ENCODE data around the gene KRT9. TPM values are rescaled to one million over a fixed set of nuclear protein-coding genes. Genes with fewer than 3 reads are reported as not detected.

KRT9 gene
- total and polyA plus RNA-seq, 7 donors = not detected

DNA sequence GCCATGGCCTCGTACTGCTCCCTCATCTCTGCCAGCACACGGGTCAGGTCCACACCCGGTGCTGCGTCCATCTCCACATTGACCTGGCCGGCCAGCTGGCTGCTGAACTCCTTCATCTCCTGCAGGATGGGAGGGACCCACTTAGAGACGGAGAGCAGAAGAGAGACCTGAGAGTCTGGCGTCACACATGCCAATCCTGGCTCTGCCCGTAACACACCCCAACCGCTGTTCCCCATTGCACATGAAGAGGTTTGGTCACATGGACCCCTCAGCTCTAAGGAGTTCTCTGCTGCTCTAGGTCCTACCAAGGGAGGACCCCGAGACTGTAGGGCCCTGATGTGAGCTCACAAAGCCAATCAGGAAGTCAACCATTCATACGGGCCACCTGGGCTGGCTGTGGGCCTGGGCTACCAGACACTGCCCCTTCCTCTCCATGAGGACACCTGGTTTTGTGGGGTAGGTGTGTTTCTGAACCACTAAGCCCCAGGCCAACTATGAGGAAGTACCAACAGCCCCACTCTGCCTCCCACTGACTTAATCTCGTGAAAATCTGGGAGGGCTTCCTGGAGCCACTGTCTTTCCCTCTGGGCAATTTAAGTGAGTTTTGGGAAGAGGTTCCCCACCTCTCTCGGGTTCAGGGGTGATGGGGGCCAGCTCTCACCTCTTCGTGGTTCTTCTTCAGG lies 55.6 kb downstream of the KRT9 start:
- TF ChIP-seq POLR2AphosphoS5 (IDR thresholded peaks at IDR 0.05) = no peak
- TF ChIP-seq, protein P1, sequence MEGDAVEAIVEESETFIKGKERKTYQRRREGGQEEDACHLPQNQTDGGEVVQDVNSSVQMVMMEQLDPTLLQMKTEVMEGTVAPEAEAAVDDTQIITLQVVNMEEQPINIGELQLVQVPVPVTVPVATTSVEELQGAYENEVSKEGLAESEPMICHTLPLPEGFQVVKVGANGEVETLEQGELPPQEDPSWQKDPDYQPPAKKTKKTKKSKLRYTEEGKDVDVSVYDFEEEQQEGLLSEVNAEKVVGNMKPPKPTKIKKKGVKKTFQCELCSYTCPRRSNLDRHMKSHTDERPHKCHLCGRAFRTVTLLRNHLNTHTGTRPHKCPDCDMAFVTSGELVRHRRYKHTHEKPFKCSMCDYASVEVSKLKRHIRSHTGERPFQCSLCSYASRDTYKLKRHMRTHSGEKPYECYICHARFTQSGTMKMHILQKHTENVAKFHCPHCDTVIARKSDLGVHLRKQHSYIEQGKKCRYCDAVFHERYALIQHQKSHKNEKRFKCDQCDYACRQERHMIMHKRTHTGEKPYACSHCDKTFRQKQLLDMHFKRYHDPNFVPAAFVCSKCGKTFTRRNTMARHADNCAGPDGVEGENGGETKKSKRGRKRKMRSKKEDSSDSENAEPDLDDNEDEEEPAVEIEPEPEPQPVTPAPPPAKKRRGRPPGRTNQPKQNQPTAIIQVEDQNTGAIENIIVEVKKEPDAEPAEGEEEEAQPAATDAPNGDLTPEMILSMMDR (IDR thresholded peaks at IDR 0.05) = no peak
- no peak for TF ChIP-seq EP300 (IDR thresholded peaks at IDR 0.05)
- TF ChIP-seq POLR2A (IDR thresholded peaks at IDR 0.05) = no peak
- Histone ChIP-seq H3K27ac (no peak overlapping the region), H3K9me3 (no peaks in the 10 kb centered on the region), H3K4me3 (no peak overlapping the region), H3K27me3 (peaks cover 0 to 4% (median 0%) of the 10 kb centered on the region in 3 donors), H3K4me1 (no peaks in the 10 kb centered on the region), H3K36me3 (no peaks in the 10 kb centered on the region)
- intact Hi-C loops (cut with DNase I) = no loop called here
- no peak for DNase-seq
- 88 to 93% methylated on average over 14 of the region's 14 CpGs for WGBS, 2 donors

Other genes with a start within 250 kb of the KRT9 start
- gene KRT33A, start 221.2 kb downstream of the KRT9 start, total RNA-seq = not detected
- gene KRT33A, start 221.2 kb downstream of the KRT9 start, polyA plus RNA-seq = not detected
- gene KRT33B, start 202.2 kb downstream of the KRT9 start, total RNA-seq = not detected
- not detected for gene KRT33B, start 202.2 kb downstream of the KRT9 start, polyA plus RNA-seq
- gene KRT34, start 189.8 kb downstream of the KRT9 start, total RNA-seq = not detected
- not detected for gene KRT34, start 189.8 kb downstream of the KRT9 start, polyA plus RNA-seq
- not detected for gene KRT31, start 174.5 kb downstream of the KRT9 start, total RNA-seq
- gene KRT31, start 174.5 kb downstream of the KRT9 start, polyA plus RNA-seq = not detected
- gene KRT37, start 147.5 kb downstream of the KRT9 start, total RNA-seq = not detected
- gene KRT37, start 147.5 kb downstream of the KRT9 start, polyA plus RNA-seq = not detected
- not detected for gene KRT38, start 131.1 kb downstream of the KRT9 start, total RNA-seq
- not detected for gene KRT38, start 131.1 kb downstream of the KRT9 start, polyA plus RNA-seq
- not detected for gene KRT32, start 104.7 kb downstream of the KRT9 start, total RNA-seq
- not detected for gene KRT32, start 104.7 kb downstream of the KRT9 start, polyA plus RNA-seq
- gene KRT35, start 90.9 kb downstream of the KRT9 start, total RNA-seq = not detected
- gene KRT35, start 90.9 kb downstream of the KRT9 start, polyA plus RNA-seq = not detected
- gene KRT36, start 82.1 kb downstream of the KRT9 start, total RNA-seq = under 1 TPM in 1 of 4 donors, not detected in 3; 0.33 TPM
- gene KRT36, start 82.1 kb downstream of the KRT9 start, polyA plus RNA-seq = under 1 TPM in 1 of 3 donors, not detected in 2; 0.20 TPM
- under 1 TPM in 1 of 4 donors, not detected in 3; 0.55 TPM for gene KRT13, start 66.4 kb downstream of the KRT9 start, total RNA-seq
- 10 to 100 TPM in 1 of 3 donors, 1 to 10 TPM in 1, under 1 TPM in 1; 0.46 to 54.1 (median 8.0) TPM for gene KRT13, start 66.4 kb downstream of the KRT9 start, polyA plus RNA-seq
- gene KRT15, start 53.2 kb downstream of the KRT9 start, total RNA-seq = not detected
- gene KRT15, start 53.2 kb downstream of the KRT9 start, polyA plus RNA-seq = 10 to 100 TPM in 1 of 3 donors, 1 to 10 TPM in 2; 5.4 to 10.3 (median 9.2) TPM
- gene KRT19, start 43.8 kb downstream of the KRT9 start, total RNA-seq = 1 to 10 TPM in 2 of 4 donors, under 1 TPM in 2; 0.49 to 2.5 (median 1.2) TPM
- 1,000 to 10,000 TPM in 2 of 3 donors, 100 to 1,000 TPM in 1; 809 to 2,366 (median 1,184) TPM for gene KRT19, start 43.8 kb downstream of the KRT9 start, polyA plus RNA-seq
- not detected for gene KRT14, start 14.8 kb upstream of the KRT9 start, total RNA-seq
- gene KRT14, start 14.8 kb upstream of the KRT9 start, polyA plus RNA-seq = 1 to 10 TPM in 2 of 3 donors, under 1 TPM in 1; 0.15 to 3.6 (median 1.4) TPM
- gene KRT16, start 40.7 kb upstream of the KRT9 start, total RNA-seq = under 1 TPM in 1 of 4 donors, not detected in 3; 0.83 TPM
- under 1 TPM in 2 of 3 donors, not detected in 1; 0.09 to 0.60 TPM for gene KRT16, start 40.7 kb upstream of the KRT9 start, polyA plus RNA-seq
- gene KRT17, start 52.5 kb upstream of the KRT9 start, total RNA-seq = 1 to 10 TPM in 2 of 4 donors, not detected in 2; 1.2 to 5.3 TPM
- under 1 TPM in 1 of 3 donors, not detected in 2; 0.17 TPM for gene KRT17, start 52.5 kb upstream of the KRT9 start, polyA plus RNA-seq
- 100 to 1,000 TPM; 246 to 572 (median 430) TPM for gene EIF1, start 116.8 kb upstream of the KRT9 start, total RNA-seq
- gene EIF1, start 116.8 kb upstream of the KRT9 start, polyA plus RNA-seq = 100 to 1,000 TPM; 384 to 515 (median 507) TPM
- gene GAST, start 140.3 kb upstream of the KRT9 start, total RNA-seq = not detected
- gene GAST, start 140.3 kb upstream of the KRT9 start, polyA plus RNA-seq = not detected
- gene HAP1, start 162.6 kb upstream of the KRT9 start, total RNA-seq = 1 to 10 TPM in 3 of 4 donors, under 1 TPM in 1; 0.71 to 4.3 (median 2.5) TPM
- under 1 TPM; under 0.01 to 0.47 (median 0.23) TPM for gene HAP1, start 162.6 kb upstream of the KRT9 start, polyA plus RNA-seq
- 10 to 100 TPM; 22.2 to 40.3 (median 31.2) TPM for gene JUP, start 214.7 kb upstream of the KRT9 start, total RNA-seq
- gene JUP, start 214.7 kb upstream of the KRT9 start, polyA plus RNA-seq = 100 to 1,000 TPM; 231 to 494 (median 236) TPM
- gene P3H4, start 239.9 kb upstream of the KRT9 start, total RNA-seq = 10 to 100 TPM in 3 of 4 donors, 1 to 10 TPM in 1; 9.9 to 12.3 (median 11.3) TPM
- 1 to 10 TPM; 3.0 to 6.4 (median 4.9) TPM for gene P3H4, start 239.9 kb upstream of the KRT9 start, polyA plus RNA-seq
- 10 to 100 TPM; 34.2 to 71.2 (median 39.5) TPM for gene FKBP10, start 240.9 kb upstream of the KRT9 start, total RNA-seq
- gene FKBP10, start 240.9 kb upstream of the KRT9 start, polyA plus RNA-seq = 10 to 100 TPM in 1 of 3 donors, 1 to 10 TPM in 2; 5.5 to 18.4 (median 9.0) TPM